Smooth muscle cell (in vitro differentiated cells): ENCODE measurements around the gene TAP1. TPM values are rescaled to one million over a fixed set of nuclear protein-coding genes. Genes with fewer than 3 reads are reported as not detected.

Experiments used
- DNase-seq: peaks from one replicate; lab custom pipeline; 2025; ENCODE audit not compliant: unreplicated experiment; lab: John Stamatoyannopoulos, UW
- H2AFZ ChIP-seq: fragments of 200-600 bp; sonication (generic); 2 replicates; pipeline ENCODE4 v1.6.0; 2016; ENCODE audit warnings: antibody characterized with exemption, low read depth, mild to moderate bottlenecking
- H3F3A ChIP-seq: fragments of 200-600 bp; sonication (generic); 2 replicates; pipeline ENCODE4 v1.6.0; 2017; ENCODE audit warnings: antibody characterized with exemption, low read depth
- H3K27ac ChIP-seq: fragments of 200-600 bp; sonication (generic); 2 replicates; pipeline ENCODE4 v1.5.1; 2016; ENCODE audit warnings: low read depth, mild to moderate bottlenecking
- H3K27me3 ChIP-seq: fragments of 200-600 bp; sonication (generic); 2 replicates; pipeline ENCODE4 v1.6.1; 2016; ENCODE audit warnings: low read depth, mild to moderate bottlenecking
- H3K36me3 ChIP-seq: fragments of 200-600 bp; sonication (generic); 2 replicates; pipeline ENCODE4 v1.5.1; 2016; ENCODE audit warnings: low read depth
- H3K4me1 ChIP-seq: fragments of 200-600 bp; sonication (generic); 2 replicates; pipeline ENCODE4 v1.5.1; 2016; ENCODE audit warnings: low read depth
- H3K4me2 ChIP-seq: fragments of 200-600 bp; sonication (generic); 2 replicates; pipeline ENCODE4 v1.6.0; 2016; ENCODE audit warnings: mild to moderate bottlenecking
- H3K4me3 ChIP-seq: fragments of 200-600 bp; sonication (generic); 2 replicates; pipeline ENCODE4 v1.5.1; 2016; ENCODE audit warnings: mild to moderate bottlenecking
- H3K79me2 ChIP-seq: fragments of 200-600 bp; sonication (generic); 2 replicates; pipeline ENCODE4 v1.6.0; 2016; ENCODE audit warnings: low read depth, mild to moderate bottlenecking
- H3K9ac ChIP-seq: fragments of 200-600 bp; sonication (generic); 2 replicates; pipeline ENCODE4 v1.6.0; 2016; ENCODE audit warnings: low read depth
- H3K9me3 ChIP-seq: fragments of 200-600 bp; sonication (generic); replicated peaks from 2 replicates; pipeline ENCODE4 v1.5.1; 2016; ENCODE audit warnings: low read depth
- H4K20me1 ChIP-seq: fragments of 200-600 bp; sonication (generic); 2 replicates; pipeline ENCODE4 v1.6.0; 2016; ENCODE audit warnings: low read depth
- CTCF ChIP-seq: fragments of 200-600 bp; sonication (generic); IDR thresholded peaks from 2 replicates; pipeline ENCODE4 v1.5.1; 2017; ENCODE audit warnings: borderline replicate concordance, mild to moderate bottlenecking, antibody characterized with exemption; ENCODE audit not compliant: insufficient read depth, poor library complexity, severe bottlenecking
- WGBS: methylation state at CpG from one replicate; pipeline ENCODE4 v1.1.7; 2016; ENCODE audit warnings: low lambda C conversion rate; 5-methylcytosine and 5-hydroxymethylcytosine counted together
- polyA plus RNA-seq: library from polyadenylated mRNA; unstranded; fragments of >200 nt; fragmentation: Nextera tagmentation; extraction: Ambion mirVana; gene quantifications from 2 replicates; pipeline ENCODE4 v1.2.1, GENCODE V29; 2016
- total RNA-seq: library from RNA; depleted of rRNA; stranded (reverse); fragments of >200 nt; gene quantifications from 2 replicates; pipeline ENCODE4 v1.2.3, GENCODE V29; 2014

The TAP1 gene
- total and polyA plus RNA-seq, 2 experiments from 2014 or later: 11.2 to 18.4 TPM

GRCh38 chr6:32803416-32803815 is 50.1 kb downstream of the TAP1 start:
- Histone ChIP-seq H3F3A (no peaks in the 10 kb centered on the region), H3K4me2 (no peak overlapping the region), H4K20me1 (no peaks in the 10 kb centered on the region), H2AFZ (no peak overlapping the region), H3K79me2 (no peaks in the 10 kb centered on the region), H3K9me3 (no peaks in the 10 kb centered on the region), H3K9ac (no peak overlapping the region), H3K4me1 (no peaks in the 10 kb centered on the region), H3K27ac (no peak overlapping the region), H3K27me3 (peaks cover 49% of the 10 kb centered on the region), H3K36me3 (no peaks in the 10 kb centered on the region), H3K4me3 (no peak overlapping the region)
- TF ChIP-seq CTCF: no peak
- DNase-seq: no peak
- 82% methylated on average over 2 of the region's 2 CpGs for WGBS

GRCh38 chr6:32799740-32800139 is 53.8 kb downstream of the TAP1 start:
- H3K4me2 ChIP-seq: no peak overlapping the region
- no peak for TF ChIP-seq CTCF
- no peak overlapping the region for H3K9ac ChIP-seq
- H3K9me3 ChIP-seq: no peaks in the 10 kb centered on the region
- 62% methylated on average over 3 of the region's 3 CpGs for WGBS
- H3K79me2 ChIP-seq: no peaks in the 10 kb centered on the region
- no peak overlapping the region for H3K27ac ChIP-seq
- peaks cover 3% of the 10 kb centered on the region for H3K4me1 ChIP-seq
- peaks cover 39% of the 10 kb centered on the region for H3K27me3 ChIP-seq
- no peaks in the 10 kb centered on the region for H3K36me3 ChIP-seq
- H4K20me1 ChIP-seq: no peaks in the 10 kb centered on the region
- H2AFZ ChIP-seq: no peak overlapping the region
- H3F3A ChIP-seq: no peaks in the 10 kb centered on the region
- DNase-seq: no peak
- H3K4me3 ChIP-seq: no peak overlapping the region

- DNase-seq: no peak
- WGBS: 94% methylated on average over 3 of the region's 3 CpGs
- Histone ChIP-seq H3K27me3 (peaks cover 37% of the 10 kb centered on the region), H3K79me2 (no peaks in the 10 kb centered on the region), H3K4me3 (no peak overlapping the region), H3K4me2 (no peak overlapping the region), H3K27ac (no peak overlapping the region), H3K4me1 (peaks cover 3% of the 10 kb centered on the region), H2AFZ (no peak overlapping the region), H4K20me1 (no peaks in the 10 kb centered on the region), H3K9ac (no peak overlapping the region), H3F3A (no peaks in the 10 kb centered on the region), H3K36me3 (no peaks in the 10 kb centered on the region), H3K9me3 (no peaks in the 10 kb centered on the region)
- no peak for TF ChIP-seq CTCF
These were observed 54.3 kb downstream of the TAP1 start for GRCh38 chr6:32799168-32799567.
